SKM-1 (cell line): Measurements from ENCODE around the gene HSPB9.
"Not testable (repeated sequence)": the region's sequence is repeated elsewhere in the genome, so short reads cannot be mapped to it uniquely, and the experiment has no call there.

Experiments used
- DNase-seq: peaks from one replicate; lab custom pipeline; 2025; ENCODE audit not compliant: unreplicated experiment; lab: John Stamatoyannopoulos, UW

HSPB9 gene

DNA sequence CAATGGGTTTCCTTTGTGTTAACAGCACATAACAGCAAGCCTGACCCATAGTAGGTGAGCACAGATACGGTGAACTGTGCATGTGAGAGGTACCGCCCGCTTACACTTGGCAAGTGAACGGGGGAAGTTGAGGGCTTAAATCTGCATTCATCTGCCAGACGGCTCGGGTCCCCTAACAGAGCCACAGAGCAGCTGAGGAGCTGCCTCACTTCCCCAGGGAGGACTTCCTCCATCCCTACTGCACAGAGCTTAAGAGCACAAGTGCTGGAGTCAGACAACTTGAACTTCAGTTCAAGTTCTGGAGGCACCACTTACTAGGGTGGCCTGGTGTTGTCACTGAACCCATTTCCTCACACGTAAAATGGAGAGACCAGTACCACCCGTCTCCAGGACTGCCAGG is 18.8 kb downstream of the HSPB9 start:
- no peak for DNase-seq

DNA sequence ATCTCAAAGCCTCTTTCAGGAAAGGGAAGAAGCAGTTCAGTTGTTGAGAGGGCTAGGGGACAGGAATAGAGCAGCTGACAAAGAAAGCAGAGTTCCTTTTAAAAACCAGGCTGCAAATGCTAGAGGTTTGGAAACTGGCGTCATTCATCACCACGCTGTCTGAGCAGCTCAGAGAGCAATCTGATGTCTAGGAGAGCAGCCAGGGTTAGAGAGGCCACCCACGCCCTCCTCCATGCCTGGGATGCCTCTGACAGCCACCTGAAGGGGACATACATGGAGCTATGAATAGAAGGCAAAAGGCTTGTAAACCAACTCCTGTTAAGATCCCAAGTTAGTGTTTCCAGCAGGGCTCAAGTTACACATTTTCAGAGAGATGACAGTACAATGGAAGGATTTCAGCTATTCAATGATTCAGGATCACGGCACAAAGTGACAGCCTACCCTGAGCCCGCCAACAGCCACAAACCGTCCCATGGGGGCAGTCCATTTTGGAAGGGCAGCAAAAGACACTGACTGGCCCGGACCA is 19.8 kb downstream of the HSPB9 start:
- no peak for DNase-seq

DNA sequence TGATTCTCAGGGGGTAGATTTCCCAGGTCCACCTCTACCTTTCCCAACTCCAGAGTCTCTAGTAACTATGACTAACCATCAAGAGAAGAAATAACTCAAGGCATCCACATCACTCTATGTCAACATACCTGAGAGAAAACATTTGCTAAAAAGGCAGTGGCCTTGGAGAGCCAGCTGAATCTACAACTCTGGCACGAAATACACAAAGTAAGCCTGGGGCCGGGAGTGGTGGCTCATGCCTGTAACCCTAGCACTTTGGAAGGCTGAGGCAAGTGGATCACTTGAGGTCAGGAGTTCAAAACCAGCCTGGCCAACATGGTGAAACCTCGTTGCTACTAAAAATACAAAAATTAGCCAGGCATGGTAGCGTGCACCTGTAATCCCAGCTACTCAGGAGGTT is 20.5 kb downstream of the HSPB9 start:
- not testable (repeated sequence) for DNase-seq

DNA sequence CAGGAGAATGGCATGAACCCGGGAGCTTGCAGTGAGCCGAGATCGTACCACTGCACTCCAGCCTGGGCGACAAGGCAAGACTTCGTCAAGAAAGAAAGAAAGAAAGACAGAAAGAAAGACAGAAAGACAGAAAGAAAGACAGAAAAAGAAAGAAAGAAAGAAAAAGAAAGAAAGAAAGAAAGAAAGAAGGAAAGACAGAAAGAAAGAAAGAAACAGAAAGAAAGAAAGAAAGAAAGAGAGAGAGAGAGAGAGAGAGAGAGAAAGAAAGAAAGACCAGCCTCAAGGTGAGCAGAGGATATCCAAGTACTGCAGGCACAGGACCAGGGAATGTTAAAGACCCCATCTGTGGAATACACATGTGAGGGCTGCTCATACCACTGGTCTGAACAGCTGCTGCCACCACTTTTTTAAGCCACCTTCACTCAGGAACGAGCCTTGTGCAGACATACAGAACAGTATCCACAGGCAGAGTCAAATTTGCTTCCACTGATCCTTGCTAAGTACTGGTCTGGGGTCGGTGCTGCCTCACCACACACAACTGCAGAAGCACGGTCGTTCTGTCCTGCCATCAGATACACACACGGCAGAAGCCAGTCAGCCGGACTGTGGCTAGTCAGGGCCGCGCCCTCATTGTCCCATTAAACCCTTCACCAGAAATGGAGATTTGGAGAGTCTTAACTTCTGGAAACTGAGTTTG is 24.5 kb downstream of the HSPB9 start:
- no peak for DNase-seq

DNA sequence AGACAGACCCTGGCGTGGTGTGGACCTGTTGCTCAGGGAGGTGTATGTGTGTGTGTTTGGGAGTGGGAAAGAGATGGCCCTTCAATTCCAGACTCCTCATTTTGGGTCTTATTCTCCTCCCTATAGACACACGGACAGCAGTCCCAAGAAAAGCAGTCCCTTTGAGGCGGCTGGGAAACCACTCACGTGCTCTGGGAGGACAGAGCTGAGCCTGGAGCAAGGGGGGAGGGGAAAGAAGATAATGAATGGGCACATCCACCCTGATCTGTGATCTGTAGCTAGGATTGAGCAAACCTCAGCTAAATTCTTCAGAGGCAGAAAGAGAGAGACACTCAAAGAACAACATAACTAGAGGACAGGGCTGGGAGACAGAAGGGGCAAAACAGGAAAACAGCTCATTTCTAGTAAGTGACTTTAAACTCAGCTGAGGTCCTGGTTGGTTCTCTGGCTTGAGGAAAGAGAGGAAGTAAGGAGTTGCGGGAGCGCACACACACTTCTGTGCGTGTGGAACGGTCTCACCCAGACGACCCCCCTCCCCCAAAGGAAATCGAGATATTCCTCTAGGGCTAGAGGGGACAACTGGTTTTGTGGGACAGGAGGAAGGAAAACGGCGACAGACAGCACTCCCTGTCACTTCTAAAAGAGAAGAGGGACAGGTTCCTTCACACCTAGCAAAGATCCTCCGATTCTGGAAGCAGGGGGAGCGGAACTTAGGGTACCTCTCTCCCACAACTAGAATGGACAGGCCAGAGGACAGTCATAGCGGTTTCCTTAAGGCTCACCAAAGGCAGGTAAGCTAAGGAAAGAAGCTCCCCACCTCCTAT is 31.5 kb downstream of the HSPB9 start:
- DNase-seq = peak; percentile 31

DNA sequence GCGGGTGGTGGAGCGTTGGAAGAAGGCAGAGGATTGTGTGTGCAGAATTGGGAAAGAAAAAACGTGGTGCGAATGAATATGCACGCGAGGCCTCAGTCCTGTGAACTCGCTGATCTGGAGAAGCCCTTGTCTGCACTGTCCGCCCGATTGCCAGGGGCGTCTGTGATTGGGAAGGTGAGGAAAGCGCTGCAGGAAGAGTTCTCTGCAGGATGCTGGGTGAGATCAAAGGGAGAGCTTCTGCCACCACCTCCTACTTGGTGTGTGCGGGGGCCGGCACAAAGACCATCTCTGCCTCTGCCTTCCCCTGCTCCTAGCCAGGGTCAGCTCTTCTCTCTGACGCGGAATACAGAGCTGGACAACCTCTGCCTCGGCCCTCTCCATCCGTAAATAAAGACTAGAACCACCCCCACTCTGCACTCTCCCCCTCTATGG is 33.0 kb downstream of the HSPB9 start:
- no peak for DNase-seq

DNA sequence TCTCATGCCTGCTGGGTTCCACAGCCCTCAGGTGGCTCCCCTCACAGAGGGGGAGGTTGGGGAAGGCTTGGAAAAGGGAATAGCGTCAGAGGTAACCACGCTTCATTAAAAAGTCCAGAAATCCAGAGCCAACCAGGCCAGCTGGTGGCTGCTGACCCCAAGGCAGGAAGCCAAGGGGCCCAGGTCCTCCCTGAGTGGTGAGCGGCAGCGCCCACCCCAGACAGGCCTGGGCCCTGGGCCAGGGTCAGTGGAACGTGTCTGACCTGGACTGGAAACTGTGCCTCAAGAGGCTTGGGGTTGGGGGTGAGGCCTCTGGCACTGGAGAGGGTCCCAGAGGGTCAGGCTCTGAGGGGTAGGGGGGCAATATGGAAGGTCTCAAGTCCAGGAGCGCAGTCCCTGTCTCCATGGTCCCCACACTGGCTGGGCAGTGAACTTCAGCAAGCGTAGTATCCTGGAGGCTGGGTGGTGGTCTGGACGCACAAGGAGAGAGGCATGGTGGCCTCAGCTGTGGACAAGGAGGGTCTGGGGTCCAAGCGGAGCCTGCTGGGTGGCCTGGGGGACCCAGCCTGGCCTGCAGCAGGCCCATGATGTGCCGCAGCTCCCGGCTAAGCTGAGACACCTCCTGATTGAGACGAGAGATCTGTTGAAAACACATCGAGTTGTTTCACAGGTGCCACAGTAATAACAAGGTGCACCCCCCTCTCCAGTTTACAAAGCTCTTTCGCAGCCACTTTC is 37.4 kb downstream of the HSPB9 start:
- no peak for DNase-seq

DNA sequence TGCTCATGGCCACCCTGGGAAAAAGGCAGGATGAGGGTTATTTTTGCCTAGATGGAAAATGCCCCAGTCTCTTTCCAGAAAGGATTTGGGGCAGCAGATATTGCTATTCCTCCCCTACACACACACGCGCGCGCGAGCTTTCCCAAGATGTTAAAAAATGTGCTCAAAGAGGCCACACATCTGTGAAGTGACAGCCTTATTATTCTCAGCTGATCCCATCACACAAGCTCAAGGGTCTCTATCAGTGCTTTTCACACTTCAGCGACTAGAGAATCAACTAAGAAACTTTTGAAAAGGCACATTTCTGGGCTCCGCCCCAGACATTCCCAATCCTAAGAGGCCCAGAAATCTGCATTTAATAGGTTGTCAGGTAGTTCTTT is 37.9 kb downstream of the HSPB9 start:
- no peak for DNase-seq

DNA sequence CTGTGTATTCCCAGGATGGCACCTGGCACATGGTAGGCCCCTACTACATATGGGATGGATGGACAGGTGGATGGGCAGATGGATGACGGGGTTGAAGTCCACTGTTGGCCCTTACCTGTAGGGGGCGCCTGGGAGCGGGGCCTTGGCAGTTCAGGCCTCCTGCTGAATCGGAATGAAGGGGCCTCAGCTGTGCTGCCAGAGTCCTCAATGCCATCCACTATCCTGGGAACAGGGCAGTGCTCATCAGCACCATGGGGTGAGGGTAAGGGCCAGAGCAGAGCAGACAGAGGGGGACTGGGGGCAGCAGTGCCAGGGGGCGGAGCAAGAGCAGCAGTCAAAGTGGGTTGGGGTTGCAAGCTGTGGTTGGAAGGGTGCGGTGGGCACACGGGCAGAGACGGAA is 40.5 kb downstream of the HSPB9 start:
- DNase-seq = no peak

DNA sequence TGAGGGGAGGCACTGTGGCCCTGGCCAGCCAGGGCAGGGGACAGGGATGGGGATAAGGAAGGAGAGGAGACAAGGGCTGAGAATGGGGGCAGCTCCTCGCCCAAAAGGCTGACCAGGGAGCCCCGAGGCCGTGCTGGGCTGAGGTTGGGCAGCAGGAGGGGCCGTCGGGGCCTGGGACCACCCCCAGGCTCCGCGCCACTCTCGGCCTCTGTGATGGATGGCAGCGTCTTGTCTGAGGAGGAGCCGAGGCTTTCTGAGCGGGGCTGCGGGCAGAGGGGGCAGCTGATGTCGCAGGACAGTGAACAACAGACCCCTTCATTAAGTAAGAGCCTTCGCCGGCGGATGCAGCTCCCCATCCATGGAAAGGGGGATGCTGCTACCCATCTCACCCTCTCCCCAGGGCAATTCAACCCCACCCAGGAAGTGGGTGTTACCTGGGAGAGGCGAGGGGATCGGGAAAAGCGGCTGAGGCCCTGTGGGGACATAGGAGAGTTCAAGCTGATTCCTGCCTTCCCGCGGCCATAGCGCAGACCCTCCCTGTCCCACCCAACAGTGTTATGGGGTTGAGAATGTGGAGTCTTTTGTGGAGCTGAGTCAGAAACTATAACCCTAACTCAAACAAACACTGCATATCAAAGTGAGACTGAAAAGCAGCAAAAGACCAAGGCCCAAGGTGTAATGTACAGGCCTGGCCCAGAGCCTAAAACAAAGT is 41.2 kb downstream of the HSPB9 start:
- DNase-seq = no peak

DNA sequence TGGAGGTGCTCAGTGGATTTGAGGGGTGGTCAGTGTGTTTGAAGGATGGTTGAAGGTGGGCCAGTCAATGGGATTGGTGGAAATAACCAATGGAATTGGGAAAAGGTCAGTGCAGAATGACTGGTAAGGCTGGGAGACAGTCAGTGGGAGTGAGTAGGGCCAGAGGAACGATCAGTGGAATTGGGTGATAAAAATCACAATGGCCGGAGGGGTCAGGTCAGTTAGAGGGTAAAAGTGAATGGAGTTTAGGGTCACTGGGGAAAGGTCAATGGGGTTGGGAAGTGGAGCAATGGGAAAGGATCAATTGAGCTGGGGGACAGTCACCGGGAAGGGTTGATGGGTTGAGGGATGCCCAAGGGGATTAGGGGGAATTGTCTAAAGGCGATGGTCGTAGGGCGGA is 43.1 kb downstream of the HSPB9 start:
- no peak for DNase-seq

DNA sequence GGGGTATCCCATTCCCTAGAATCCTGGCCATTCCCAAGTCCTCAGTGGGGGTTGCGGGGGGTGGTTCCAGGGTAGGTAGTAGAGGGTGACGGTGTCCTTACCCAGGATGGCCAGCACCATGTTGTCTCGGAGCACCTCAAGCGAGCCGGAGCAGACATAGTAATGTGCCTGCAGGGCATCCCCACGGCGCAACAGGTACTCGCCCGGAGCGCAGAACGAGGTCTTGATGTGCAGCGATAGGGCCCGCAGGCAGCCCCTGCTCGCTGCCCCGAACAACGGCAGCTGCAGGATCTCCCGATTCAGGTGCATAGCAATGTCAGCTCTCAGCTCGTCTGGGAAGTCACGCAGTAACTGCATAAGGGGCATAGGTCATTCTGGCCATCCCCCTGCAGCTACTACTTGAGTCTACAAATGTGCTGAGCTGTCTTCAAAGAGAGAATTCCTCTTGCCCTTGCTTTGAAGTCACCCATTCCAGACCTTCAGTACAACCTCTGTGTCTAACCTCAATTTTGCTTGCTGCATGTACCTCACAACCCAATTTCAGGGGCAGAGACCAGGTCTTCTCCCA is 43.7 kb downstream of the HSPB9 start:
- no peak for DNase-seq

DNA sequence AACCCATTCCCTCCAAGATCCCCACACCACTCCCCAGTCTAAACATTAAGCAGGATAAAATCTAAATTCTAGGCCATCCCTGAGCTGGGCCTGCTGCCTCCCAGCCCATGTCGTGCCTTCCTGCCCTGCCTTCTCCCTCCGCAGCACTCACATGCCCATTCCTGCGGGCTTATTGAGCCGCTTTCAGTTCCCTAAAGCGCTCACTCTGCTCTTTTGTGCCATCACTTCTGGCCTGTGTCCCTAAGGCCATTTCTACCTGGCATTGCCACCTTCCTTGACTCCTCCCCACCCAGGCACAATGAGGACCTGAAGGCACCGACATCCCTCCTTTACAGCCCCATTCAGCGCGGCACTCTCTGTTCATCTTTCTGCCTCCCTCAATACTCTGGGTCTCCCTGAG is 45.2 kb downstream of the HSPB9 start:
- no peak for DNase-seq

DNA sequence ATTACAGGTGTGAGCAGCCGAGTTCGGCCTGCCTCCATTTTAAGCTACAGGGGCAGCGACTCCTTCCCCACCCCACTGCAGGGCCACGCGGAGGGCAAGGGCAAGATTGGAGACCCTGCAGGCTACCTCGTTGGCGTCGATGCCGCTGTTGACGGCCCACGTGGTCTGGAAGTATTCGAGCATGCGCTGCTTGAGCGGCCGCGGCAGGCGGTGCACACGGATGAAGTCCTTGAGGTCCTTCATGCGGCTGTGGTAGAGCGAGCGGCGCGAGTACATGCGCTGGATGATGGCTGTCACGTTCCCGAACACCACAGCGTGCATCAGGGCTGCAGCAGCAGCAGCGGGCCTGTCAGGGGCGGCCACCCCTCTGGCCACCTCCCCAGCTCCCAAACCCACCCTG is 46.7 kb downstream of the HSPB9 start:
- DNase-seq = no peak

DNA sequence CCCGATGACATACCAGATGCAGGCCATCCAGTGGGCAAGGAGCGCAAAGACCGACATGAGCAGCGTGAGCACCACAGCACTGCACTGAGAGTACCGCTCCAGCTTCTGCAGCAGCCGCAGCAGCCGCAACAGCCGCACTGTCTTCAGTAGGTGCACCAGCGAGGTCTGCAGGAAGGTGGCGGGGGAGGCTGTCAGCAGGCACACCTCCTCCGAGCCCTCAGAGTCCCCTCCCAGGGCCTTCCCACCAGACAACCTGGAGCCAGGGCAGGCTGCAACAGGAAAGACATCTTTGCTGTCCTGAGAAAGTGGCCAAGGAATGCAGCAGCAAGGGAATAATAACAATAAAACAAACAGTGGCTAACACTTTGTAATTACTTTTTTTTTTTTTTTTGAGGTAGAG is 49.2 kb downstream of the HSPB9 start:
- DNase-seq = no peak
